Heart left ventricle (tissue), 16 donors: ENCODE measurements around the gene CAPRIN2. TPM values are rescaled to one million over a fixed set of nuclear protein-coding genes. Genes with fewer than 3 reads are reported as not detected.

Experiments used
- ATAC-seq, 4 donors: fragments of 200-7000 bp; cut with Tn5 transposase; one replicate each; pipeline ENCODE4 v1.9.1; 2020 to 2022; ENCODE audit warnings: moderate library complexity in 4 of 4, mild to moderate bottlenecking in 3 of 4, moderate number of reproducible peaks in 1 of 4
- DNase-seq, 5 donors: peaks; one replicate each; pipeline ENCODE4 v3.0.0-alpha.2; 2020
- H3K27ac ChIP-seq, 12 donors: fragments of 200-600 bp; sonication (generic) in 4 of 12; one replicate each; pipeline versions ENCODE4 v1.5.0 to v1.8.0; 2016 to 2022; ENCODE audit warnings: mild to moderate bottlenecking in 2 of 12
- H3K27me3 ChIP-seq, 9 donors: fragments of 200-600 bp; sonication (generic) in 2 of 9; one replicate each; pipeline versions ENCODE4 v1.5.1 to v1.8.0; 2016 to 2022; ENCODE audit warnings: mild to moderate bottlenecking in 3 of 9
- H3K36me3 ChIP-seq, 9 donors: fragments of 200-600 bp; sonication (generic) in 2 of 9; one replicate each; pipeline versions ENCODE4 v1.5.0 to v1.8.0; 2018 to 2022; ENCODE audit warnings: mild to moderate bottlenecking in 2 of 9
- H3K4me1 ChIP-seq, 12 donors: fragments of 200-600 bp; sonication (generic) in 4 of 12; one replicate each; pipeline versions ENCODE4 v1.5.0 to v1.8.0; 2016 to 2022; ENCODE audit warnings: mild to moderate bottlenecking in 3 of 12
- H3K4me3 ChIP-seq, 12 donors: fragments of 200-600 bp; sonication (generic) in 4 of 12; one replicate each; pipeline versions ENCODE4 v1.5.0 to v1.8.0; 2017 to 2022; ENCODE audit warnings: mild to moderate bottlenecking in 9 of 12, moderate library complexity in 4 of 12
- H3K9me3 ChIP-seq, 12 donors: fragments of 200-600 bp; sonication (generic) in 4 of 12; one replicate each; pipeline versions ENCODE4 v1.5.0 to v1.8.0; 2016 to 2022; ENCODE audit warnings: mild to moderate bottlenecking in 1 of 12
- POLR2A ChIP-seq, 2 donors: fragments of 450-650 bp; IDR thresholded peaks; one replicate each; pipeline ENCODE4 v1.6.1; 2017; ENCODE audit warnings: antibody characterized with exemption in 2 of 2, mild to moderate bottlenecking in 2 of 2, moderate library complexity in 2 of 2
- WGBS, 4 donors: extraction: QIAGEN DNeasy Blood & Tissue Kit in 2 of 4; methylation state at CpG; one replicate each; pipeline versions ENCODE4 v1.1.5 to v1.1.7; 2013 to 2018; 5-methylcytosine and 5-hydroxymethylcytosine counted together
- intact Hi-C, 10 donors: fragments of 100-400 bp; cut with DNase I; formaldehyde crosslinking; loops; one replicate each; pipeline versions ENCODE4 v1.11.1 to v1.14.2; 2022
- polyA plus RNA-seq, 2 donors: library from polyadenylated mRNA; stranded (reverse); fragments of 200-250 nt; gene quantifications; one replicate each; pipeline ENCODE4 v1.2.3, GENCODE V29; 2013
- total RNA-seq, 9 donors: library from RNA; depleted of rRNA in 2 of 9; stranded (reverse); fragments of >200 nt in 2 of 9; fragmentation: NEBNext Ultra II Directional in 3 of 9; extraction: Animal tissue kit (Norgen Biotek cat#: 25700) in 3 of 9; gene quantifications; one replicate each; pipeline versions ENCODE4 v1.1.0 to v1.2.4, GENCODE V29; 2016 to 2023
- TF ChIP-seq, protein P1 (sequence below), 12 donors: fragments of 200-600 bp; sonication (generic) in 4 of 12; IDR thresholded peaks; one replicate each; pipeline versions ENCODE4 v1.5.0 to v1.8.0; 2018 to 2022; ENCODE audit warnings: antibody characterized with exemption in 12 of 12, mild to moderate bottlenecking in 5 of 12
- donor health status: ischemic (EF 13 %, LVEDD 7.1; RV severe dilation, severe dysfunction).
- donor health status: healthy with polysubstance abuse.
- donor health status: DM: no; HTN: yes; CAD: no.
- donor health status: DM: no; HTN: no; CAD: no.
- donor health status: ischemic (EF 25% LVEDD 6.9; RV normal size, moderate dysfunction).
- donor health status: ischemic (EF 25% LVEDD 5.7; RV mildly dilated, moderate dysfunction).
- donor health status: healthy.
- donor health status: DM: yes; HTN: yes; CAD: no.
- donor health status: ischemic (EF 35%, LVEDD 5.7; RV mildly dilated, moderate dysfunction).
- donor health status: nonischemic (EF 11% LVEDD 7.7; RV severe dilation, severe dysfunction).
- donor health status: DM: yes; HTN: yes; CAD: no.
- donor health status: PGD.
- donor health status: ischemic (EF 29% LVEDD 5.4; RV normal size, mild dysfunction).
- donor health status: nonischemic (EF 23%, LVEDD 6.1; RV moderate dilation, normal function).

The CAPRIN2 gene
- total and polyA plus RNA-seq, 11 donors: 9.9 to 33.6 (median 29.0) TPM

DNA sequence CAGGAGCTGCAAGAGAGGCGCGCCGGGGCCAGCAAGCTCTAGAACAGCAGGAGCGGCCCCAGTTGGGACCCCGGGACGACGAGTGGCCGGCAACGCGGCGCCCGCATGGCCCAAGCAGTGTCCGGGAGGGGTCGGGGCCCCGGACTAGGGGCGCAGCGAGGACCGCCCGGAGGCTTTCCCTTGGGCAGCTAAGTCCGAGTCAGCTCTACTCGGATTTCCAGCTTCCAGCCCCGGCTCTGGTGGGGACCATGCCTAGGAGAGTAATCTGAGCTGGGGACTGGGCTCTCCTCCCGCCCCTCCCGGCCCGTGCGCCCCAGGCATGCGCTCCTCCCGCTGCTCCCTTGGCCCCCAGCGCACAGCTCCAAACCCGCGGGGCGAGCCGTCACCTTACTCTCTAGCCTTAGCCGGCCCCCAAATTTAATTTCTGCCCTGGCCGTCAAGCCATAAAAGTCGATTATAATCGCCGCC, 41.6 kb upstream of the CAPRIN2 start:
- Histone ChIP-seq H3K27me3 (peaks cover 0 to 23% (median 0%) of the 10 kb centered on the region in 9 donors), H3K36me3 (no peaks in the 10 kb centered on the region), H3K9me3 (no peaks in the 10 kb centered on the region), H3K27ac (peak overlapping the region in 7 of 12 donors; percentile 6 to 89 (median 49)), H3K4me3 (peak overlapping the region; percentile 48 to 80 (median 63)), H3K4me1 (peaks cover 0 to 27% (median 11%) of the 10 kb centered on the region in 12 donors)
- intact Hi-C loops: loop anchor here in 5 of 10 donors (5.0 kb wide), 3 partner anchors 34 to 44 kb away; partner anchors contain the start of gene CAPRIN2 (in 1 of the 5)
- DNase-seq (peak in 2 of 5 donors; percentile 37 to 43), ATAC-seq (peak; percentile 43 to 64 (median 54))
- 1% methylated on average over 12 to 38 of the region's 38 CpGs for WGBS, 4 donors
- TF ChIP-seq, protein P1, sequence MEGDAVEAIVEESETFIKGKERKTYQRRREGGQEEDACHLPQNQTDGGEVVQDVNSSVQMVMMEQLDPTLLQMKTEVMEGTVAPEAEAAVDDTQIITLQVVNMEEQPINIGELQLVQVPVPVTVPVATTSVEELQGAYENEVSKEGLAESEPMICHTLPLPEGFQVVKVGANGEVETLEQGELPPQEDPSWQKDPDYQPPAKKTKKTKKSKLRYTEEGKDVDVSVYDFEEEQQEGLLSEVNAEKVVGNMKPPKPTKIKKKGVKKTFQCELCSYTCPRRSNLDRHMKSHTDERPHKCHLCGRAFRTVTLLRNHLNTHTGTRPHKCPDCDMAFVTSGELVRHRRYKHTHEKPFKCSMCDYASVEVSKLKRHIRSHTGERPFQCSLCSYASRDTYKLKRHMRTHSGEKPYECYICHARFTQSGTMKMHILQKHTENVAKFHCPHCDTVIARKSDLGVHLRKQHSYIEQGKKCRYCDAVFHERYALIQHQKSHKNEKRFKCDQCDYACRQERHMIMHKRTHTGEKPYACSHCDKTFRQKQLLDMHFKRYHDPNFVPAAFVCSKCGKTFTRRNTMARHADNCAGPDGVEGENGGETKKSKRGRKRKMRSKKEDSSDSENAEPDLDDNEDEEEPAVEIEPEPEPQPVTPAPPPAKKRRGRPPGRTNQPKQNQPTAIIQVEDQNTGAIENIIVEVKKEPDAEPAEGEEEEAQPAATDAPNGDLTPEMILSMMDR (IDR thresholded peaks at IDR 0.05): peak in 1 of 12 donors; percentile 4
- TF ChIP-seq POLR2A (IDR thresholded peaks at IDR 0.05): no peak

DNA sequence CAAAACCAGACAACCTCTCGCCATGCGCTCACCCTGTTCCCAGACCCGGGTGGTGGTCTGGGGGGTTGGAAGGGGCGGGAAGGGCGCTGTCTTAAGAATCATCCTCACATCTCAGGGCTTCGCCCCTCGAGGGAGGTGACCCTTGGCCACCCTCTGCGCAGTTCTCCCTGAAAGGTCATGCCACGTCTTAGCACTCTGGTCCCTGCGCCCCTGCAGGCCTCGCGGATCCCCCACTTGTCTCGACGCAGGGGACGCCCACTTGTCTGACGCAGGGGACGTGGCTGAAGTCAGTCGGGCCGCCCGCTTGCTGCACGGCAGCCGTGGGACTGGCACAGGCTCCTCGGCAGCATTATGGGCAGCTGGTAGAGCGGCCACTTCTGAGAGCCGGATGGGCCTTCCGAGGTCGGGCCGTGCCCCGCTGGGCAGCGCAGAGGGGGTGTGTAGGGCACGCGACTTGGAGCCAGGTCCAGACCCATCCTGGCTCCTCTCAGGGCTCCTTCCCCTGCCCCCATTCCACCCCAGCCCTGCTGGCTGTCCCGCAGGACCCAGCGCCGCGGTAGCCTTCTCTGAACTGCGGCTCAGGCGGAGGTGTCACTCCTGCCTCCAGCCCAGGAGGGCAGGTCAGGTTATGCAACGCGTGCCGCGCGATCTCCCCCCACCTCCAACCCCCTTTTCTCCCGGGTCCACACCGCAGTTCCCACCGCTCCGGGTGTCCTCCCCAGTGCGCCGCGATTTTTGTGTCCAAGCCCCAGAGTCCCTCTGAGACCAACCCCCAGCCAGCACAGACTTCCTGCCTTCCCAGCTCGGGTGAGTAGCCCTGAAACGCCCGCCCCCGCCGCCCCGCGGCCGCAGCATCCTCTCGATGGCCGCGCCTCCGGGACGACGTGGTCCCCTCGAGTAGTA, 40.9 kb upstream of the CAPRIN2 start:
- 6 to 16% (median 11%) methylated on average over 28 to 65 of the region's 65 CpGs for WGBS, 4 donors
- H3K4me1 ChIP-seq: peaks cover 0 to 27% (median 11%) of the 10 kb centered on the region in 12 donors
- H3K36me3 ChIP-seq: no peaks in the 10 kb centered on the region
- DNase-seq: peak; percentile 60 to 84 (median 69)
- peak; percentile 37 to 85 (median 80) for ATAC-seq
- intact Hi-C loops: loop anchor here in 5 of 10 donors (5.0 kb wide), 3 partner anchors 33 to 43 kb away; partner anchors contain the start of gene CAPRIN2 (in 1 of the 5)
- peak overlapping the region; percentile 48 to 80 (median 63) for H3K4me3 ChIP-seq
- H3K9me3 ChIP-seq: no peaks in the 10 kb centered on the region
- TF ChIP-seq, protein P1 (IDR thresholded peaks at IDR 0.05): peak in 3 of 12 donors; percentile 8 to 19 (median 17)
- TF ChIP-seq POLR2A (IDR thresholded peaks at IDR 0.05): no peak
- peak overlapping the region in 11 of 12 donors; percentile 11 to 89 (median 49) for H3K27ac ChIP-seq
- peaks cover 0 to 23% (median 0%) of the 10 kb centered on the region in 9 donors for H3K27me3 ChIP-seq

DNA sequence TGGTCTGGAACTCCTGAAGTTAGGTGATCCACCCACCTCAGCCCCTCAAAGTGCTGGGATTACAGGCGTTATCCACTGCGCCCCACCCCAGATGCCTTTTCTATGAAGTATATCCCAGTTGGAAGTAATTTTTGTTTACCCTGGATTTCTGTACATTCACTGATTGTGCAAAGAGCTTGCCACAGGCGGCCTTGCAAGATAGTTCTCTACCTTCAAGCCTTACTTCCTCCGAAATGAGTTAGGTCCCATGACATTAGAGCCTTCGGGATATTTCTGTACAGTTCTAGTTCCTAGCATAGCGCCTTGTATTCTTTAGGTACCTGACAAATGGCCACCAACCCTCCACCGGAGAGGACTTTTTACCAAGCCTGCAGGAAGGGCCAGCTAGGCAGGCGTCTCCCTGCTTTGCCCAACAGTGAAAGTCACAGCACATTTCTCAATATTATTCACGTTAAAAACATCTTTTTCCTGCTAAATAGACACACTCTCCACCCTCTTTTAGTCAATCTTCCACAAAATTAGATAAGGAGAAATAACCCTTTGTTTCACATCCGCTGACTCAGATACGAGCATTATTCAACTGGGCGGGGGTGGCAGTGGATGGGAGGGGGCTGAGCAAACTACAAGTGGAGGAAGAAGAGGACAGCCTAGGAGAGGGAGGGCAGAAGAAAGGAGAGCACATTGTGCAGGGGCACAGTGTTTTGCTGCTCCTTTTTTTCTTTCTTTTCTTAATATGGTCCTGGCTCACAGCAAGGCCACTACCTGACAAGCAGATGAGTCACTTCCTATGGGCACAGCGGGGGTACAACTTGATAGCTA, 40.0 kb upstream of the CAPRIN2 start:
- DNase-seq (peak in 2 of 5 donors; percentile 29 to 56), ATAC-seq (peak in 3 of 4 donors; percentile 75 to 81 (median 76))
- intact Hi-C loops: loop anchor here in 5 of 10 donors (5.0 kb wide), 3 partner anchors 32 to 42 kb away; partner anchors contain the start of gene CAPRIN2 (in 1 of the 5)
- no peak for TF ChIP-seq POLR2A (IDR thresholded peaks at IDR 0.05)
- TF ChIP-seq, protein P1 (IDR thresholded peaks at IDR 0.05): no peak
- no peaks in the 10 kb centered on the region for H3K9me3 ChIP-seq
- H3K4me1 ChIP-seq: peaks cover 0 to 27% (median 11%) of the 10 kb centered on the region in 12 donors
- 70 to 80% (median 75%) methylated on average over 13 of the region's 13 CpGs for WGBS, 4 donors
- H3K36me3 ChIP-seq: no peaks in the 10 kb centered on the region
- peaks cover 0 to 23% (median 0%) of the 10 kb centered on the region in 9 donors for H3K27me3 ChIP-seq
- H3K4me3 ChIP-seq: peak overlapping the region in 10 of 12 donors; percentile 50 to 80 (median 64)
- peak overlapping the region in 7 of 12 donors; percentile 19 to 89 (median 76) for H3K27ac ChIP-seq
